Thymus (tissue), 11 donors: Measurements from ENCODE around the gene MBNL2. TPM values are rescaled to one million over a fixed set of nuclear protein-coding genes. Genes with fewer than 3 reads are reported as not detected.

Source experiments
- DNase-seq, 9 donors: peaks; one replicate each; pipeline ENCODE4 v3.0.0-alpha.2; 2013; ENCODE audit warnings: low spot score in 9 of 9, low read depth in 6 of 9, missing footprints in 1 of 9
- H3K27ac ChIP-seq, 2 donors: one replicate each; pipeline ENCODE4 v1.5.1; 2013; ENCODE audit warnings: control low read depth in 1 of 2, low read depth in 1 of 2, low read length in 1 of 2, mild to moderate bottlenecking in 1 of 2, moderate library complexity in 1 of 2
- H3K27me3 ChIP-seq, 2 donors: one replicate each; pipeline ENCODE4 v1.5.1; 2013; ENCODE audit warnings: low read length in 1 of 2; ENCODE audit not compliant: control insufficient read depth in 2 of 2, insufficient read depth in 1 of 2
- H3K36me3 ChIP-seq, 2 donors: one replicate each; pipeline ENCODE4 v1.5.1; 2013; ENCODE audit warnings: low read length in 1 of 2, mild to moderate bottlenecking in 1 of 2, moderate library complexity in 1 of 2; ENCODE audit not compliant: control insufficient read depth in 2 of 2, insufficient read depth in 2 of 2
- H3K4me1 ChIP-seq, 2 donors: one replicate each; pipeline ENCODE4 v1.5.1; 2013; ENCODE audit warnings: low read length in 2 of 2; ENCODE audit not compliant: control insufficient read depth in 2 of 2, insufficient read depth in 2 of 2
- H3K4me3 ChIP-seq, 2 donors: one replicate each; pipeline ENCODE4 v1.5.1; 2013; ENCODE audit warnings: low read length in 2 of 2, control low read depth in 1 of 2, mild to moderate bottlenecking in 1 of 2
- H3K9me3 ChIP-seq, 2 donors: one replicate each; pipeline ENCODE4 v1.5.1; 2013; ENCODE audit warnings: low read length in 1 of 2, mild to moderate bottlenecking in 1 of 2; ENCODE audit not compliant: control insufficient read depth in 2 of 2, insufficient read depth in 1 of 2
- WGBS: extraction: QIAGEN DNeasy Blood & Tissue Kit; methylation state at CpG from one replicate; pipeline ENCODE4 v1.1.7; 2013; 5-methylcytosine and 5-hydroxymethylcytosine counted together
- polyA plus RNA-seq: library from polyadenylated mRNA; stranded (reverse); fragments of 200-250 nt; gene quantifications from one replicate; pipeline ENCODE4 v1.2.3, GENCODE V29; 2013
- total RNA-seq: library from RNA; stranded (reverse); fragments of 120-200 nt; gene quantifications from one replicate; pipeline ENCODE4 v1.2.4, GENCODE V29; 2013
- donor health status: healthy.

Gene MBNL2
- total and polyA plus RNA-seq, 2 donors: 22.7 to 27.1 TPM

GRCh38 chr13:97437729-97438128, 215.6 kb downstream of the MBNL2 start:
- peaks cover 0 to 3% of the 10 kb centered on the region in 2 donors for H3K4me1 ChIP-seq
- no peak overlapping the region for H3K4me3 ChIP-seq
- no peak for DNase-seq
- H3K27me3 ChIP-seq: no peaks in the 10 kb centered on the region
- no peaks in the 10 kb centered on the region for H3K9me3 ChIP-seq
- 98% methylated on average over 2 of the region's 2 CpGs for WGBS
- no peak overlapping the region for H3K27ac ChIP-seq
- H3K36me3 ChIP-seq: no peaks in the 10 kb centered on the region

- WGBS: 94% methylated on average over 3 of the region's 3 CpGs
- no peak for DNase-seq
- Histone ChIP-seq H3K36me3 (no peaks in the 10 kb centered on the region), H3K9me3 (no peaks in the 10 kb centered on the region), H3K27ac (no peak overlapping the region), H3K4me1 (peaks cover 0 to 3% of the 10 kb centered on the region in 2 donors), H3K4me3 (no peak overlapping the region), H3K27me3 (no peaks in the 10 kb centered on the region)
Observed at GRCh38 chr13:97438856-97439595, 216.9 kb downstream of the MBNL2 start.

GRCh38 chr13:97440598-97441170, 218.6 kb downstream of the MBNL2 start:
- Histone ChIP-seq H3K4me1 (peaks cover 0 to 3% of the 10 kb centered on the region in 2 donors), H3K27me3 (no peaks in the 10 kb centered on the region), H3K4me3 (no peak overlapping the region), H3K27ac (no peak overlapping the region), H3K9me3 (no peaks in the 10 kb centered on the region), H3K36me3 (no peaks in the 10 kb centered on the region)
- 97% methylated on average over 2 of the region's 2 CpGs for WGBS
- DNase-seq: no peak

GRCh38 chr13:97441368-97441767, 219.2 kb downstream of the MBNL2 start:
- Histone ChIP-seq H3K27ac (no peak overlapping the region), H3K4me1 (no peaks in the 10 kb centered on the region), H3K36me3 (no peaks in the 10 kb centered on the region), H3K9me3 (no peaks in the 10 kb centered on the region), H3K27me3 (no peaks in the 10 kb centered on the region), H3K4me3 (no peak overlapping the region)
- no peak for DNase-seq

Other genes starting within 250 kb of the MBNL2 start
- 0.47 TPM for gene OXGR1, start 227.9 kb upstream of the MBNL2 start, total RNA-seq
- gene OXGR1, start 227.9 kb upstream of the MBNL2 start, polyA plus RNA-seq: 0.23 TPM
- gene RAP2A, start 211.8 kb downstream of the MBNL2 start, total RNA-seq: 19.6 TPM
- 14.6 TPM for gene RAP2A, start 211.8 kb downstream of the MBNL2 start, polyA plus RNA-seq